Measurements from ENCODE around the gene NFKBIZ. TPM values are rescaled to one million over a fixed set of nuclear protein-coding genes. Genes with fewer than 3 reads are reported as not detected.

Gene NFKBIZ
- total and polyA plus RNA-seq, 9 of the 15 experiments (the other 6 are each of a cell fraction or from before 2014, with no cell fraction given): 1.2 to 13.7 (median 5.7) TPM

DNA sequence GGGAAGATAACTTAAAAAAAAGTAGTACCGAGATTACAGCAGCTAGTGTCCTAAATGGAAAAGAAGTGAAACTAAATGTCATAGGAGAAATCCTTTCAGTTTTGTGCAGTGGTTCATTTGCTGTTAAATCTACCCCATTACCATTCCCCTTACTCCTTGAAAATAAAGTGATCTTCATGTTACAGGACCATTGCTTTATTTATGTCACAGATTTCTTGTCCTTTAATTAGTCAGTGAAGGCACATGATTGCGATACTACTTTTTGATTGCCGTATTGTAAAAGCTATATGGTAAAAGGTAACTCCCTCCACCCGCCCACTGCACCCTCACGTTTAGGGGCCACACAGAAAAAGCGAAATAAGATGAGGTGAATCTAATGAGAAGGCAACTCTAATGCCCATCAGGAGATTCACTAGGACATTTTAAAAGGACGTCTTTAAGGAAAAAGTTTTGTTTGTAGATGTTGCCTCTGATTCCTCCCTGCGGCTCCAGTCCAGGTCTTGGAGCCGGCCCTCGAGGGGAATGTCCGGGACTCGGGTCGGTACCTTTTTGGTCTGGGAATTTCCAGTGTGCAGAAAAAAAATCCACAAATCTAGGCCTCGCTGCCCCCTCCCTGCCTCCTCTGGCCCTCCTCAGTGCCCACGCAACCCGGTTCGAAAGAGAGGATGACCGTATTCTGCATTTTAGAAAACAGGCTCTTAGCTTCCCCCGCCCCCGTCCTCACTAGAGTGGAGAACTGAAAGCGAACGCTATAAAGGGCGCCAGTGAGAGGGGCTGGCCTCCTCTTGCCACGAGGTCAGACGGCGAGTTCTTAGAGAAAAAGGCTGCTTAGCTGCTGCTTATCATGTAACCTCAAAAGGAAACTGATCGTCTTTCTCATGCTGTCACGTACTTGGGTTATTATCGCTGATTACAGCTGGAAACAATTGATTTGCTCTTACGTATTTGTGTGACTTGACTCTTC lies 21.8 kb upstream of the NFKBIZ start (continued):
- no peak for TF ChIP-seq ELF4 (CRISPR knock-in tag; IDR thresholded peaks at IDR 0.05)
- TF ChIP-seq, protein P1, sequence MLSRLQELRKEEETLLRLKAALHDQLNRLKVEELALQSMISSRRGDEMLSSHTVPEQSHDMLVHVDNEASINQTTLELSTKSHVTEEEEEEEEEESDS (CRISPR knock-in tag; IDR thresholded peaks at IDR 0.05): no peak
- TF ChIP-seq SAFB (IDR thresholded peaks at IDR 0.05; ENCODE audit: borderline replicate concordance, low read depth, low read length): no peak
- no peak for TF ChIP-seq ZNF174 (CRISPR knock-in tag; IDR thresholded peaks at IDR 0.05)
- no peak for TF ChIP-seq SP2 (IDR thresholded peaks at IDR 0.05; ENCODE audit: extremely low read depth, low read depth, low read length, poor library complexity, severe bottlenecking)
- TF ChIP-seq ELF2 (CRISPR knock-in tag; IDR thresholded peaks at IDR 0.05): no peak
- no peak for TF ChIP-seq SNRNP70 (optimal IDR thresholded peaks at IDR 0.05; ENCODE audit: low read depth, low read length)
- TF ChIP-seq, protein P2, sequence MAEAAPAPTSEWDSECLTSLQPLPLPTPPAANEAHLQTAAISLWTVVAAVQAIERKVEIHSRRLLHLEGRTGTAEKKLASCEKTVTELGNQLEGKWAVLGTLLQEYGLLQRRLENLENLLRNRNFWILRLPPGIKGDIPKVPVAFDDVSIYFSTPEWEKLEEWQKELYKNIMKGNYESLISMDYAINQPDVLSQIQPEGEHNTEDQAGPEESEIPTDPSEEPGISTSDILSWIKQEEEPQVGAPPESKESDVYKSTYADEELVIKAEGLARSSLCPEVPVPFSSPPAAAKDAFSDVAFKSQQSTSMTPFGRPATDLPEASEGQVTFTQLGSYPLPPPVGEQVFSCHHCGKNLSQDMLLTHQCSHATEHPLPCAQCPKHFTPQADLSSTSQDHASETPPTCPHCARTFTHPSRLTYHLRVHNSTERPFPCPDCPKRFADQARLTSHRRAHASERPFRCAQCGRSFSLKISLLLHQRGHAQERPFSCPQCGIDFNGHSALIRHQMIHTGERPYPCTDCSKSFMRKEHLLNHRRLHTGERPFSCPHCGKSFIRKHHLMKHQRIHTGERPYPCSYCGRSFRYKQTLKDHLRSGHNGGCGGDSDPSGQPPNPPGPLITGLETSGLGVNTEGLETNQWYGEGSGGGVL (CRISPR knock-in tag; IDR thresholded peaks at IDR 0.05): no peak
- no peak for TF ChIP-seq ZBTB1 (CRISPR knock-in tag; IDR thresholded peaks at IDR 0.05; ENCODE audit: borderline replicate concordance, low read depth)
- TF ChIP-seq, protein P3, sequence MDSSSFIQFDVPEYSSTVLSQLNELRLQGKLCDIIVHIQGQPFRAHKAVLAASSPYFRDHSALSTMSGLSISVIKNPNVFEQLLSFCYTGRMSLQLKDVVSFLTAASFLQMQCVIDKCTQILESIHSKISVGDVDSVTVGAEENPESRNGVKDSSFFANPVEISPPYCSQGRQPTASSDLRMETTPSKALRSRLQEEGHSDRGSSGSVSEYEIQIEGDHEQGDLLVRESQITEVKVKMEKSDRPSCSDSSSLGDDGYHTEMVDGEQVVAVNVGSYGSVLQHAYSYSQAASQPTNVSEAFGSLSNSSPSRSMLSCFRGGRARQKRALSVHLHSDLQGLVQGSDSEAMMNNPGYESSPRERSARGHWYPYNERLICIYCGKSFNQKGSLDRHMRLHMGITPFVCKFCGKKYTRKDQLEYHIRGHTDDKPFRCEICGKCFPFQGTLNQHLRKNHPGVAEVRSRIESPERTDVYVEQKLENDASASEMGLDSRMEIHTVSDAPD (CRISPR knock-in tag; IDR thresholded peaks at IDR 0.05): no peak
- TF ChIP-seq PHF8 (IDR thresholded peaks at IDR 0.05; ENCODE audit: borderline replicate concordance, low read length): peak; percentile 34; the same call in 1 of the 2 replicates
- peak; percentile 45; the same call in 1 of the 2 replicates for TF ChIP-seq TAL1 (IDR thresholded peaks at IDR 0.05)
- no peak for TF ChIP-seq GABPA (tag; conservative IDR thresholded peaks at IDR 0.05; ENCODE audit: low read depth)
- no peak for TF ChIP-seq PCBP1 (IDR thresholded peaks at IDR 0.05; ENCODE audit: low read depth, low read length, poor library complexity, severe bottlenecking)
- TF ChIP-seq, protein P4, sequence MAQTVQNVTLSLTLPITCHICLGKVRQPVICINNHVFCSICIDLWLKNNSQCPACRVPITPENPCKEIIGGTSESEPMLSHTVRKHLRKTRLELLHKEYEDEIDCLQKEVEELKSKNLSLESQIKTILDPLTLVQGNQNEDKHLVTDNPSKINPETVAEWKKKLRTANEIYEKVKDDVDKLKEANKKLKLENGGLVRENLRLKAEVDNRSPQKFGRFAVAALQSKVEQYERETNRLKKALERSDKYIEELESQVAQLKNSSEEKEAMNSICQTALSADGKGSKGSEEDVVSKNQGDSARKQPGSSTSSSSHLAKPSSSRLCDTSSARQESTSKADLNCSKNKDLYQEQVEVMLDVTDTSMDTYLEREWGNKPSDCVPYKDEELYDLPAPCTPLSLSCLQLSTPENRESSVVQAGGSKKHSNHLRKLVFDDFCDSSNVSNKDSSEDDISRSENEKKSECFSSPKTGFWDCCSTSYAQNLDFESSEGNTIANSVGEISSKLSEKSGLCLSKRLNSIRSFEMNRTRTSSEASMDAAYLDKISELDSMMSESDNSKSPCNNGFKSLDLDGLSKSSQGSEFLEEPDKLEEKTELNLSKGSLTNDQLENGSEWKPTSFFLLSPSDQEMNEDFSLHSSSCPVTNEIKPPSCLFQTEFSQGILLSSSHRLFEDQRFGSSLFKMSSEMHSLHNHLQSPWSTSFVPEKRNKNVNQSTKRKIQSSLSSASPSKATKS (CRISPR knock-in tag; IDR thresholded peaks at IDR 0.05): no peak
- no peak for TF ChIP-seq RUNX1 (IDR thresholded peaks at IDR 0.05; ENCODE audit: low read depth)
- no peak for TF ChIP-seq RBFOX2 (IDR thresholded peaks at IDR 0.05; ENCODE audit: low read depth, low read length)
- TF ChIP-seq, protein P5, sequence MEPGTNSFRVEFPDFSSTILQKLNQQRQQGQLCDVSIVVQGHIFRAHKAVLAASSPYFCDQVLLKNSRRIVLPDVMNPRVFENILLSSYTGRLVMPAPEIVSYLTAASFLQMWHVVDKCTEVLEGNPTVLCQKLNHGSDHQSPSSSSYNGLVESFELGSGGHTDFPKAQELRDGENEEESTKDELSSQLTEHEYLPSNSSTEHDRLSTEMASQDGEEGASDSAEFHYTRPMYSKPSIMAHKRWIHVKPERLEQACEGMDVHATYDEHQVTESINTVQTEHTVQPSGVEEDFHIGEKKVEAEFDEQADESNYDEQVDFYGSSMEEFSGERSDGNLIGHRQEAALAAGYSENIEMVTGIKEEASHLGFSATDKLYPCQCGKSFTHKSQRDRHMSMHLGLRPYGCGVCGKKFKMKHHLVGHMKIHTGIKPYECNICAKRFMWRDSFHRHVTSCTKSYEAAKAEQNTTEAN (CRISPR knock-in tag; IDR thresholded peaks at IDR 0.05): no peak
